HepG2 (cell line): Measurements from ENCODE around the gene ZNF512B. TPM values are rescaled to one million over a fixed set of nuclear protein-coding genes. Genes with fewer than 3 reads are reported as not detected.

Experiments used
- GLMP ChIP-seq: sonication (generic); formaldehyde crosslinking; IDR thresholded peaks from 2 replicates; pipeline ENCODE4 v1.9.0; 2021; ENCODE audit warnings: missing genetic modification reagents, mild to moderate bottlenecking, borderline replicate concordance
- NBN ChIP-seq: fragments of 450-650 bp; conservative IDR thresholded peaks from 2 replicates; pipeline ENCODE4 v1.6.1; 2017
- POGZ ChIP-seq: sonication (generic); formaldehyde crosslinking; IDR thresholded peaks from 2 replicates; pipeline ENCODE4 v1.4.0; 2020; ENCODE audit warnings: mild to moderate bottlenecking, missing genetic modification reagents
- RBM39 ChIP-seq: fragments of 200-400 bp; formaldehyde crosslinking; IDR thresholded peaks from one replicate; pipeline ENCODE4 v1.6.1; 2018; ENCODE audit warnings: antibody characterized with exemption, mild to moderate bottlenecking, low read depth, low read length; ENCODE audit not compliant: poor library complexity, severe bottlenecking
- ZHX2 ChIP-seq, 2 experiments: sonication (generic) in 1 of 2; formaldehyde crosslinking in 1 of 2; IDR thresholded peaks; 2 replicates each; pipeline versions ENCODE4 v1.6.1 to v1.9.0; 2014 to 2022; ENCODE audit warnings: antibody characterized with exemption in 1 of 2, borderline replicate concordance in 1 of 2, inconsistent platforms in 1 of 2, low read depth in 1 of 2, missing genetic modification reagents in 1 of 2
- ZMAT3 ChIP-seq: sonication (generic); formaldehyde crosslinking; conservative IDR thresholded peaks from 2 replicates; pipeline ENCODE4 v1.7.0; 2021; ENCODE audit warnings: missing genetic modification reagents
- ZNF773 ChIP-seq: sonication (generic); formaldehyde crosslinking; IDR thresholded peaks from 2 replicates; pipeline ENCODE4 v1.4.0; 2020; ENCODE audit warnings: missing genetic modification reagents, borderline replicate concordance
- polyA plus RNA-seq, 8 experiments: library from polyadenylated mRNA; depleted of rRNA in 3 of 8; stranded (reverse) in 7 of 8; unstranded in 1 of 8; fragments of >200 nt; fragmentation: Illumina TruSeq in 4 of 8; extraction: Trizol in 4 of 8; gene quantifications; 2 replicates each; pipeline versions ENCODE4 v1.2.1 to v1.2.3, GENCODE V29; 2011 to 2016; ENCODE audit warnings: low read depth in 4 of 8, missing spikeins in 1 of 8, mixed read lengths in 1 of 8; ENCODE audit not compliant: insufficient read depth in 1 of 8
- total RNA-seq, 5 experiments: library from RNA; depleted of rRNA; stranded (reverse); fragments of >200 nt; fragmentation: Illumina TruSeq; extraction: Trizol; gene quantifications; 2 replicates each; pipeline ENCODE4 v1.2.3, GENCODE V29; 2016; ENCODE audit warnings: low read depth in 1 of 5
- TF ChIP-seq, protein P1 (sequence below): sonication (generic); formaldehyde crosslinking; IDR thresholded peaks from 2 replicates; pipeline ENCODE4 v1.4.0; 2020; ENCODE audit warnings: missing genetic modification reagents
- TF ChIP-seq, protein P2 (sequence below): sonication (generic); formaldehyde crosslinking; IDR thresholded peaks from 2 replicates; pipeline ENCODE4 v1.5.0; 2020; ENCODE audit warnings: missing genetic modification reagents
- TF ChIP-seq, protein P3 (sequence below): sonication (generic); formaldehyde crosslinking; IDR thresholded peaks from 2 replicates; pipeline ENCODE4 v1.4.0; 2020; ENCODE audit warnings: low read depth, mild to moderate bottlenecking, missing genetic modification reagents

The ZNF512B gene
- total and polyA plus RNA-seq, 2 of the 13 experiments (the other 11 are each of a cell fraction or from before 2014, with no cell fraction given) = 11.5 to 30.6 TPM

- TF ChIP-seq ZHX2 (IDR thresholded peaks at IDR 0.05; ENCODE audit: low read depth) = 0 out of 2 replicates have a peak, but pooled peaks have one; percentile 60
- TF ChIP-seq ZHX2 (CRISPR knock-in tag; IDR thresholded peaks at IDR 0.05; ENCODE audit: borderline replicate concordance) = peak; percentile 98
- peak; percentile 92; the same call in 1 of the 2 replicates for TF ChIP-seq GLMP
- no peak for TF ChIP-seq NBN
- TF ChIP-seq POGZ = peak; percentile 87
- TF ChIP-seq, protein P1, sequence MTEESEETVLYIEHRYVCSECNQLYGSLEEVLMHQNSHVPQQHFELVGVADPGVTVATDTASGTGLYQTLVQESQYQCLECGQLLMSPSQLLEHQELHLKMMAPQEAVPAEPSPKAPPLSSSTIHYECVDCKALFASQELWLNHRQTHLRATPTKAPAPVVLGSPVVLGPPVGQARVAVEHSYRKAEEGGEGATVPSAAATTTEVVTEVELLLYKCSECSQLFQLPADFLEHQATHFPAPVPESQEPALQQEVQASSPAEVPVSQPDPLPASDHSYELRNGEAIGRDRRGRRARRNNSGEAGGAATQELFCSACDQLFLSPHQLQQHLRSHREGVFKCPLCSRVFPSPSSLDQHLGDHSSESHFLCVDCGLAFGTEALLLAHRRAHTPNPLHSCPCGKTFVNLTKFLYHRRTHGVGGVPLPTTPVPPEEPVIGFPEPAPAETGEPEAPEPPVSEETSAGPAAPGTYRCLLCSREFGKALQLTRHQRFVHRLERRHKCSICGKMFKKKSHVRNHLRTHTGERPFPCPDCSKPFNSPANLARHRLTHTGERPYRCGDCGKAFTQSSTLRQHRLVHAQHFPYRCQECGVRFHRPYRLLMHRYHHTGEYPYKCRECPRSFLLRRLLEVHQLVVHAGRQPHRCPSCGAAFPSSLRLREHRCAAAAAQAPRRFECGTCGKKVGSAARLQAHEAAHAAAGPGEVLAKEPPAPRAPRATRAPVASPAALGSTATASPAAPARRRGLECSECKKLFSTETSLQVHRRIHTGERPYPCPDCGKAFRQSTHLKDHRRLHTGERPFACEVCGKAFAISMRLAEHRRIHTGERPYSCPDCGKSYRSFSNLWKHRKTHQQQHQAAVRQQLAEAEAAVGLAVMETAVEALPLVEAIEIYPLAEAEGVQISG (CRISPR knock-in tag) = peak; percentile 97
- TF ChIP-seq ZMAT3 (CRISPR knock-in tag) = peak; percentile 99
- TF ChIP-seq, protein P2, sequence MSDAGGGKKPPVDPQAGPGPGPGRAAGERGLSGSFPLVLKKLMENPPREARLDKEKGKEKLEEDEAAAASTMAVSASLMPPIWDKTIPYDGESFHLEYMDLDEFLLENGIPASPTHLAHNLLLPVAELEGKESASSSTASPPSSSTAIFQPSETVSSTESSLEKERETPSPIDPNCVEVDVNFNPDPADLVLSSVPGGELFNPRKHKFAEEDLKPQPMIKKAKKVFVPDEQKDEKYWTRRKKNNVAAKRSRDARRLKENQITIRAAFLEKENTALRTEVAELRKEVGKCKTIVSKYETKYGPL (CRISPR knock-in tag) = peak; percentile 80
- TF ChIP-seq ZNF773 (CRISPR knock-in tag) = peak; percentile 97
- TF ChIP-seq, protein P3, sequence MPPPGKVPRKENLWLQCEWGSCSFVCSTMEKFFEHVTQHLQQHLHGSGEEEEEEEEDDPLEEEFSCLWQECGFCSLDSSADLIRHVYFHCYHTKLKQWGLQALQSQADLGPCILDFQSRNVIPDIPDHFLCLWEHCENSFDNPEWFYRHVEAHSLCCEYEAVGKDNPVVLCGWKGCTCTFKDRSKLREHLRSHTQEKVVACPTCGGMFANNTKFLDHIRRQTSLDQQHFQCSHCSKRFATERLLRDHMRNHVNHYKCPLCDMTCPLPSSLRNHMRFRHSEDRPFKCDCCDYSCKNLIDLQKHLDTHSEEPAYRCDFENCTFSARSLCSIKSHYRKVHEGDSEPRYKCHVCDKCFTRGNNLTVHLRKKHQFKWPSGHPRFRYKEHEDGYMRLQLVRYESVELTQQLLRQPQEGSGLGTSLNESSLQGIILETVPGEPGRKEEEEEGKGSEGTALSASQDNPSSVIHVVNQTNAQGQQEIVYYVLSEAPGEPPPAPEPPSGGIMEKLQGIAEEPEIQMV (CRISPR knock-in tag) = peak; percentile 96
- TF ChIP-seq RBM39 = peak; percentile 88
These were observed 13.7 kb downstream of the ZNF512B start, which contains the start of gene UCKL1 (continued) for GRCh38 chr20:63955827-63956663.
